CD14-positive monocyte (primary cell): ENCODE results near the gene RBMX. TPM values are rescaled to one million over a fixed set of nuclear protein-coding genes. Genes with fewer than 3 reads are reported as not detected.
A peak's percentile ranks its signal among the peaks of the same experiment; 100 is the strongest.

Source experiments
- DNase-seq, 3 donors: peaks; one replicate each; pipeline ENCODE4 v3.0.0-alpha.2; 2011 to 2022
- H2AFZ ChIP-seq: 2 replicates; pipeline ENCODE4 v1.6.0; 2012; ENCODE audit warnings: mild to moderate bottlenecking, low read depth, low read length, inconsistent platforms; ENCODE audit not compliant: insufficient read depth, poor library complexity, severe bottlenecking
- H3K27ac ChIP-seq, 2 donors: 1 replicate in 1 of 2; 2 replicates in 1 of 2; pipeline ENCODE4 v1.5.1; 2012 to 2013; ENCODE audit warnings: low read length in 2 of 2, control low read depth in 1 of 2, inconsistent platforms in 1 of 2, low read depth in 1 of 2, mild to moderate bottlenecking in 1 of 2
- H3K27me3 ChIP-seq, 2 donors: one replicate each; pipeline versions ENCODE4 v1.6.0 to v1.6.1; 2011 to 2013; ENCODE audit warnings: low read length in 2 of 2; ENCODE audit not compliant: control insufficient read depth in 2 of 2, insufficient read depth in 2 of 2
- H3K36me3 ChIP-seq, 2 donors: replicated peaks in 1 of 2; 1 replicate in 1 of 2; 2 replicates in 1 of 2; pipeline versions ENCODE4 v1.5.1 to v1.6.1; 2012 to 2013; ENCODE audit warnings: low read length in 2 of 2, control low read depth in 1 of 2, inconsistent platforms in 1 of 2, mild to moderate bottlenecking in 1 of 2; ENCODE audit not compliant: insufficient read depth in 2 of 2, control insufficient read depth in 1 of 2
- H3K4me1 ChIP-seq, 2 donors: 1 replicate in 1 of 2; 2 replicates in 1 of 2; pipeline versions ENCODE4 v1.5.1 to v1.6.1; 2012 to 2013; ENCODE audit warnings: low read length in 2 of 2, control low read depth in 1 of 2, inconsistent platforms in 1 of 2, mild to moderate bottlenecking in 1 of 2, moderate library complexity in 1 of 2; ENCODE audit not compliant: insufficient read depth in 2 of 2, control insufficient read depth in 1 of 2
- H3K4me2 ChIP-seq: replicated peaks from 2 replicates; pipeline ENCODE3; 2012; ENCODE audit warnings: low read length, moderate library complexity, mild to moderate bottlenecking; ENCODE audit not compliant: poor library complexity, severe bottlenecking; ENCODE audit errors: extremely low read depth
- H3K4me3 ChIP-seq, 3 experiments: fragments of 200-600 bp in 1 of 3; sonication (generic) in 1 of 3; replicated peaks in 1 of 3; 1 replicate in 2 of 3; 2 replicates in 1 of 3; pipeline ENCODE4 v1.5.1; 2011 to 2013; ENCODE audit warnings: low read length in 3 of 3, mild to moderate bottlenecking in 3 of 3, control low read depth in 2 of 3, low read depth in 2 of 3, inconsistent platforms in 1 of 3, moderate library complexity in 1 of 3
- H3K79me2 ChIP-seq: 2 replicates; pipeline ENCODE4 v1.6.0; 2012; ENCODE audit warnings: mild to moderate bottlenecking, control low read depth, inconsistent platforms, low read length, moderate library complexity; ENCODE audit not compliant: insufficient read depth
- H3K9ac ChIP-seq: 2 replicates; pipeline ENCODE4 v1.6.0; 2017; ENCODE audit warnings: low read length, mild to moderate bottlenecking; ENCODE audit not compliant: insufficient read depth, poor library complexity, severe bottlenecking
- H3K9me3 ChIP-seq, 2 donors: replicated peaks in 1 of 2; 1 replicate in 1 of 2; 2 replicates in 1 of 2; pipeline versions ENCODE4 v1.5.1 to v1.6.1; 2012 to 2013; ENCODE audit warnings: low read length in 2 of 2, control low read depth in 1 of 2; ENCODE audit not compliant: control insufficient read depth in 1 of 2, insufficient read depth in 1 of 2
- H4K20me1 ChIP-seq: 2 replicates; pipeline ENCODE4 v1.6.0; 2012; ENCODE audit warnings: mild to moderate bottlenecking, low read length, control low read depth, moderate library complexity; ENCODE audit not compliant: insufficient read depth
- H3K27ac Mint-ChIP-seq, 7 donors: one replicate each; pipeline ENCODE4 v1.8.0; 2020; ENCODE audit warnings: mild to moderate bottlenecking in 7 of 7, mixed read lengths in 7 of 7, moderate library complexity in 6 of 7, inconsistent platforms in 2 of 7
- H3K27me3 Mint-ChIP-seq, 3 donors: one replicate each; pipeline ENCODE4 v1.8.0; 2021 to 2022; ENCODE audit warnings: low read depth in 3 of 3, mild to moderate bottlenecking in 3 of 3, mixed read lengths in 3 of 3, moderate library complexity in 3 of 3, inconsistent platforms in 1 of 3
- H3K36me3 Mint-ChIP-seq, 2 donors: one replicate each; pipeline ENCODE4 v1.8.0; 2020; ENCODE audit warnings: mixed read lengths in 2 of 2, inconsistent platforms in 1 of 2, mild to moderate bottlenecking in 1 of 2
- H3K4me1 Mint-ChIP-seq: one replicate; pipeline ENCODE4 v1.8.0; 2020; ENCODE audit warnings: mild to moderate bottlenecking, mixed read lengths
- H3K4me3 Mint-ChIP-seq, 2 donors: one replicate each; pipeline ENCODE4 v1.8.0; 2020; ENCODE audit warnings: mild to moderate bottlenecking in 2 of 2, mixed read lengths in 2 of 2, moderate library complexity in 1 of 2
- H3K9me3 Mint-ChIP-seq, 7 donors: one replicate each; pipeline ENCODE4 v1.8.0; 2020 to 2022; ENCODE audit warnings: mixed read lengths in 7 of 7, mild to moderate bottlenecking in 6 of 7, moderate library complexity in 6 of 7, inconsistent platforms in 2 of 7
- CTCF ChIP-seq: fragments of 200-600 bp; IDR thresholded peaks from one replicate; pipeline ENCODE4 v1.8.0; 2022; ENCODE audit warnings: antibody characterized with exemption, mild to moderate bottlenecking
- WGBS: methylation state at CpG from one replicate; pipeline ENCODE4 v1.1.5; 2013; ENCODE audit warnings: missing lambda C conversion rate; ENCODE audit not compliant: insufficient coverage; 5-methylcytosine and 5-hydroxymethylcytosine counted together
- intact Hi-C, 2 donors: fragments of 100-400 bp; cut with micrococcal nuclease; formaldehyde crosslinking; loops; one replicate each; pipeline versions ENCODE4 v1.15.0 to v1.15.1; 2023
- polyA plus RNA-seq, 3 donors: library from polyadenylated mRNA; depleted of rRNA in 1 of 3; unstranded in 2 of 3; stranded (reverse) in 1 of 3; fragments of 300-500 nt in 2 of 3; fragments of >200 nt in 1 of 3; fragmentation: Illumina TruSeq in 2 of 3; gene quantifications; 1 replicate in 2 of 3; 2 replicates in 1 of 3; pipeline ENCODE4 v1.2.3, GENCODE V29; 2012 to 2021

Gene RBMX
- polyA plus RNA-seq, 3 donors: 97.3 to 121 (median 112) TPM

- no peak overlapping the region for H3K4me3 ChIP-seq
- intact Hi-C loops: no loop called here
- H3K4me3 Mint-ChIP-seq: no peak overlapping the region
- H3K4me2 ChIP-seq: no peak overlapping the region
- H3K36me3 Mint-ChIP-seq: no peaks in the 10 kb centered on the region
- no peak overlapping the region for H3K27ac ChIP-seq
- no peak overlapping the region for H3K9ac ChIP-seq
- no peaks in the 10 kb centered on the region for H3K36me3 ChIP-seq
- H3K27ac Mint-ChIP-seq: peak overlapping the region in 1 of 7 donors; percentile 73
- 53% methylated on average over 1 of the region's 3 CpGs for WGBS
- no peak overlapping the region for H2AFZ ChIP-seq
- H3K27me3 ChIP-seq: no peaks in the 10 kb centered on the region
- H3K79me2 ChIP-seq: no peaks in the 10 kb centered on the region
- no peaks in the 10 kb centered on the region for H4K20me1 ChIP-seq
- H3K4me1 ChIP-seq: peaks cover 0 to 4% of the 10 kb centered on the region in 2 donors
- peaks cover 0 to 6% (median 3%) of the 10 kb centered on the region in 3 donors for H3K27me3 Mint-ChIP-seq
- no peaks in the 10 kb centered on the region for H3K9me3 ChIP-seq
- H3K4me1 Mint-ChIP-seq: peaks cover 9% of the 10 kb centered on the region
- TF ChIP-seq CTCF: no peak
- no peak for DNase-seq
- peaks cover 0 to 11% (median 0%) of the 10 kb centered on the region in 7 donors for H3K9me3 Mint-ChIP-seq
Observed at GRCh38 chrX:136911253-136911652, 30.7 kb upstream of the RBMX start.

GRCh38 chrX:136910565-136911035, 30.1 kb upstream of the RBMX start:
- Mint-ChIP-seq H3K4me1 (peaks cover 9% of the 10 kb centered on the region), H3K27ac (peak overlapping the region in 3 of 7 donors; percentile 88 to 95 (median 93)), H3K36me3 (no peaks in the 10 kb centered on the region), H3K27me3 (peaks cover 0 to 6% (median 5%) of the 10 kb centered on the region in 3 donors), H3K9me3 (peaks cover 0 to 11% (median 0%) of the 10 kb centered on the region in 7 donors), H3K4me3 (no peak overlapping the region)
- Histone ChIP-seq H3K4me3 (peak overlapping the region in 1 of 3 experiments; percentile 78), H3K4me1 (peaks cover 0 to 4% of the 10 kb centered on the region in 2 donors), H3K27me3 (no peaks in the 10 kb centered on the region), H3K36me3 (no peaks in the 10 kb centered on the region), H3K27ac (peak overlapping the region in 1 of 2 donors; percentile 64), H3K9ac (no peak overlapping the region), H2AFZ (no peak overlapping the region), H3K79me2 (no peaks in the 10 kb centered on the region), H4K20me1 (no peaks in the 10 kb centered on the region), H3K9me3 (no peaks in the 10 kb centered on the region), H3K4me2 (peak overlapping the region; percentile 74)
- intact Hi-C loops: no loop called here
- WGBS: no CpG with 5 or more reads among the region's 4 CpGs
- no peak for TF ChIP-seq CTCF
- DNase-seq: no peak
